Prostate gland (tissue), 2 donors: ENCODE data around the gene CERCAM. TPM values are rescaled to one million over a fixed set of nuclear protein-coding genes. Genes with fewer than 3 reads are reported as not detected.

Source experiments
- DNase-seq: peaks from one replicate; pipeline ENCODE4 v3.0.0-alpha.2; 2019; ENCODE audit warnings: low spot score
- H3K27ac ChIP-seq, 2 donors: fragments of 200-600 bp; sonication (generic); 2 replicates each; pipeline ENCODE4 v1.5.1; 2017 to 2019
- H3K27me3 ChIP-seq: fragments of 200-600 bp; sonication (generic); replicated peaks from 2 replicates; pipeline ENCODE4 v1.5.1; 2019; ENCODE audit not compliant: insufficient read depth
- H3K36me3 ChIP-seq, 2 donors: fragments of 200-600 bp; sonication (generic); 1 replicate in 1 of 2; 2 replicates in 1 of 2; pipeline versions ENCODE4 v1.5.1 to v1.8.1; 2017 to 2019
- H3K4me1 ChIP-seq: fragments of 200-600 bp; sonication (generic); replicated peaks from 2 replicates; pipeline ENCODE4 v1.5.1; 2019
- H3K4me3 ChIP-seq, 2 donors: fragments of 200-600 bp; sonication (generic); 2 replicates each; pipeline ENCODE4 v1.5.1; 2017 to 2019
- H3K9me3 ChIP-seq: fragments of 200-600 bp; sonication (generic); 2 replicates; pipeline ENCODE4 v1.5.1; 2017
- CTCF ChIP-seq, 4 experiments: fragments of 200-600 bp in 2 of 4; fragments of 450-650 bp in 2 of 4; sonication (generic) in 2 of 4; IDR thresholded peaks; 1 replicate in 3 of 4; 2 replicates in 1 of 4; pipeline ENCODE4 v1.5.1; 2016 to 2019; ENCODE audit warnings: antibody characterized with exemption in 4 of 4, mild to moderate bottlenecking in 2 of 4, moderate library complexity in 2 of 4
- POLR2A ChIP-seq: fragments of 450-650 bp; IDR thresholded peaks from one replicate; pipeline ENCODE4 v1.6.1; 2016; ENCODE audit warnings: antibody characterized with exemption, mild to moderate bottlenecking
- POLR2AphosphoS5 ChIP-seq: sonication (generic); formaldehyde crosslinking; IDR thresholded peaks from one replicate; pipeline ENCODE4 v1.6.1; 2017; ENCODE audit warnings: antibody characterized with exemption
- WGBS: methylation state at CpG from one replicate; pipeline ENCODE4 v1.1.5; 2018; 5-methylcytosine and 5-hydroxymethylcytosine counted together
- intact Hi-C: fragments of 100-400 bp; cut with DNase I; formaldehyde crosslinking; loops from one replicate; pipeline ENCODE4 v1.14.2; 2022
- total RNA-seq, 2 donors: library from RNA; depleted of rRNA; stranded (reverse); fragments of >200 nt; gene quantifications; one replicate each; pipeline ENCODE4 v1.1.0, GENCODE V29; 2016

Gene CERCAM
- total RNA-seq, 2 donors from 2014 or later = 25.3 to 30.5 TPM

GRCh38 chr9:128384801-128385495, 35.7 kb upstream of the CERCAM start:
- peaks cover 5 to 7% of the 10 kb centered on the region in 2 donors for H3K36me3 ChIP-seq
- no peak for TF ChIP-seq POLR2A
- no peak for TF ChIP-seq CTCF (IDR thresholded peaks at IDR 0.05)
- no peaks in the 10 kb centered on the region for H3K27me3 ChIP-seq
- intact Hi-C loops = no loop called here
- 93% methylated on average over 7 of the region's 7 CpGs for WGBS
- no peak overlapping the region for H3K4me3 ChIP-seq
- no peak for DNase-seq
- no peaks in the 10 kb centered on the region for H3K4me1 ChIP-seq
- H3K9me3 ChIP-seq = no peaks in the 10 kb centered on the region
- H3K27ac ChIP-seq = no peak overlapping the region

- no peak overlapping the region for H3K4me3 ChIP-seq
- H3K27me3 ChIP-seq = no peaks in the 10 kb centered on the region
- intact Hi-C loops = no loop called here
- 81% methylated on average over 18 of the region's 18 CpGs for WGBS
- peaks cover 5 to 7% of the 10 kb centered on the region in 2 donors for H3K36me3 ChIP-seq
- no peaks in the 10 kb centered on the region for H3K4me1 ChIP-seq
- no peaks in the 10 kb centered on the region for H3K9me3 ChIP-seq
- DNase-seq = no peak
- no peak overlapping the region for H3K27ac ChIP-seq
- no peak for TF ChIP-seq POLR2A
Observed at GRCh38 chr9:128385496-128386460, 34.9 kb upstream of the CERCAM start.

GRCh38 chr9:128388150-128388549, 32.5 kb upstream of the CERCAM start:
- H3K4me1 ChIP-seq = no peaks in the 10 kb centered on the region
- DNase-seq = no peak
- intact Hi-C loops = no loop called here
- 92% methylated on average over 10 of the region's 10 CpGs for WGBS
- H3K27ac ChIP-seq = no peak overlapping the region
- H3K9me3 ChIP-seq = no peaks in the 10 kb centered on the region
- no peaks in the 10 kb centered on the region for H3K27me3 ChIP-seq
- H3K4me3 ChIP-seq = no peak overlapping the region
- TF ChIP-seq POLR2AphosphoS5 (no peak), CTCF (IDR thresholded peaks at IDR 0.05) (no peak), POLR2A (no peak)
- H3K36me3 ChIP-seq = peaks cover 5 to 7% of the 10 kb centered on the region in 2 donors

- WGBS = 84% methylated on average over 13 of the region's 13 CpGs
- no peak for DNase-seq
- intact Hi-C loops = no loop called here
- no peak for TF ChIP-seq POLR2A
- TF ChIP-seq CTCF (IDR thresholded peaks at IDR 0.05) = no peak
- no peaks in the 10 kb centered on the region for H3K27me3 ChIP-seq
- H3K27ac ChIP-seq = no peak overlapping the region
- no peaks in the 10 kb centered on the region for H3K4me1 ChIP-seq
- H3K4me3 ChIP-seq = no peak overlapping the region
- H3K36me3 ChIP-seq = peaks cover 5 to 7% of the 10 kb centered on the region in 2 donors
- H3K9me3 ChIP-seq = no peaks in the 10 kb centered on the region
Observed at GRCh38 chr9:128389395-128390149, 31.1 kb upstream of the CERCAM start.

GRCh38 chr9:128390150-128390812, 30.4 kb upstream of the CERCAM start:
- H3K9me3 ChIP-seq = no peaks in the 10 kb centered on the region
- TF ChIP-seq POLR2AphosphoS5 = no peak
- no peak for TF ChIP-seq POLR2A
- TF ChIP-seq CTCF (IDR thresholded peaks at IDR 0.05) = no peak
- no peak overlapping the region for H3K4me3 ChIP-seq
- H3K27ac ChIP-seq = no peak overlapping the region
- intact Hi-C loops = no loop called here
- 76% methylated on average over 11 of the region's 11 CpGs for WGBS
- no peaks in the 10 kb centered on the region for H3K4me1 ChIP-seq
- DNase-seq = no peak
- peaks cover 5 to 7% of the 10 kb centered on the region in 2 donors for H3K36me3 ChIP-seq
- no peaks in the 10 kb centered on the region for H3K27me3 ChIP-seq
